ENCODE data around the gene SMIM23. TPM values are rescaled to one million over a fixed set of nuclear protein-coding genes. Genes with fewer than 3 reads are reported as not detected.

SMIM23 gene
- total and polyA plus RNA-seq, 2 of the 13 experiments (the other 11 are each of a cell fraction or from before 2014, with no cell fraction given), result not detected

- ATAC-seq (no peak), FAIRE-seq (no peak)
- TF ChIP-seq, protein P1, sequence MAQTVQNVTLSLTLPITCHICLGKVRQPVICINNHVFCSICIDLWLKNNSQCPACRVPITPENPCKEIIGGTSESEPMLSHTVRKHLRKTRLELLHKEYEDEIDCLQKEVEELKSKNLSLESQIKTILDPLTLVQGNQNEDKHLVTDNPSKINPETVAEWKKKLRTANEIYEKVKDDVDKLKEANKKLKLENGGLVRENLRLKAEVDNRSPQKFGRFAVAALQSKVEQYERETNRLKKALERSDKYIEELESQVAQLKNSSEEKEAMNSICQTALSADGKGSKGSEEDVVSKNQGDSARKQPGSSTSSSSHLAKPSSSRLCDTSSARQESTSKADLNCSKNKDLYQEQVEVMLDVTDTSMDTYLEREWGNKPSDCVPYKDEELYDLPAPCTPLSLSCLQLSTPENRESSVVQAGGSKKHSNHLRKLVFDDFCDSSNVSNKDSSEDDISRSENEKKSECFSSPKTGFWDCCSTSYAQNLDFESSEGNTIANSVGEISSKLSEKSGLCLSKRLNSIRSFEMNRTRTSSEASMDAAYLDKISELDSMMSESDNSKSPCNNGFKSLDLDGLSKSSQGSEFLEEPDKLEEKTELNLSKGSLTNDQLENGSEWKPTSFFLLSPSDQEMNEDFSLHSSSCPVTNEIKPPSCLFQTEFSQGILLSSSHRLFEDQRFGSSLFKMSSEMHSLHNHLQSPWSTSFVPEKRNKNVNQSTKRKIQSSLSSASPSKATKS (CRISPR knock-in tag; IDR thresholded peaks at IDR 0.05), result no peak
- TF ChIP-seq POLR2AphosphoS2 (IDR thresholded peaks at IDR 0.05; ENCODE audit: low read depth, low read length) (no peak), ZNF747 (CRISPR knock-in tag; IDR thresholded peaks at IDR 0.05; ENCODE audit: borderline replicate concordance) (no peak), NFYB (CRISPR knock-in tag; IDR thresholded peaks at IDR 0.05) (no peak), MIXL1 (CRISPR knock-in tag; IDR thresholded peaks at IDR 0.05) (no peak), ZNF451 (CRISPR knock-in tag; IDR thresholded peaks at IDR 0.05) (no peak), ZNF883 (CRISPR knock-in tag; IDR thresholded peaks at IDR 0.05; ENCODE audit: not compliant biosample characterization) (no peak), CC2D1A (CRISPR knock-in tag; IDR thresholded peaks at IDR 0.05) (no peak), ZNF777 (CRISPR knock-in tag; IDR thresholded peaks at IDR 0.05) (no peak), HOXA7 (CRISPR knock-in tag; IDR thresholded peaks at IDR 0.05) (no peak), U2AF2 (IDR thresholded peaks at IDR 0.05; ENCODE audit: low read depth, low read length) (no peak), NCOA5 (CRISPR knock-in tag; IDR thresholded peaks at IDR 0.05) (no peak), KIAA2018 (CRISPR knock-in tag; IDR thresholded peaks at IDR 0.05; ENCODE audit: borderline replicate concordance) (no peak), NFE2L1 (CRISPR knock-in tag; IDR thresholded peaks at IDR 0.05; ENCODE audit: borderline replicate concordance) (no peak)
Observed at GRCh38 chr5:171776770-171777759, 8.6 kb upstream of the SMIM23 start.

More at GRCh38 chr5:171776770-171777759, 8.6 kb upstream of the SMIM23 start:
- Histone ChIP-seq H3K27ac (ENCODE audit: extremely low read length, insufficient read depth, low read length) (no peak overlapping the region), H3K4me1 (ENCODE audit: insufficient read depth, low read length) (no peaks in the 10 kb centered on the region; the same call in 1 of the 2 replicates), H3K27me3 (ENCODE audit: control insufficient read depth in 1 of 2, insufficient read depth in 2 of 2, low read length in 2 of 2) (peaks cover 0 to 13% of the 10 kb centered on the region in 2 experiments; a peak in 3 of 5 replicates), H3K79me2 (ENCODE audit: insufficient read depth, low read length) (no peaks in the 10 kb centered on the region), H3K9ac (ENCODE audit: insufficient read depth, low read depth, low read length) (no peak overlapping the region), H4K20me1 (ENCODE audit: insufficient read depth, low read length) (no peaks in the 10 kb centered on the region), H3K4me2 (ENCODE audit: low read depth, low read length) (no peak overlapping the region), H3K4me3 (replicated peaks in 1 of 3; ENCODE audit: insufficient read depth in 1 of 3, low read depth in 2 of 3, low read length in 3 of 3) (no peak overlapping the region), H3K36me3 (replicated peaks in 1 of 2; ENCODE audit: control insufficient read depth in 1 of 2, insufficient read depth in 2 of 2, low read length in 2 of 2) (no peaks in the 10 kb centered on the region), H3K9me3 (ENCODE audit: low read length) (no peaks in the 10 kb centered on the region), H2AFZ (ENCODE audit: low read length) (no peak overlapping the region)
- DNase-seq (ENCODE audit: low spot score), result no peak
- ChIA-PET CTCF (ENCODE audit: low intra/inter-chr PET ratio, low total read pairs) (no interaction called here), POLR2A (no interaction called here)
- intact Hi-C loops (cut with micrococcal nuclease; ENCODE audit: unreplicated experiment), result no loop called here
- 48% methylated on average over 15 of the region's 19 CpGs for WGBS (ENCODE audit: low lambda C conversion rate)
- in situ Hi-C loops (cut with HindIII; ENCODE audit: extremely low pct_ligation_motif_present, low pct_unique_long_range_greater_than_20kb), result no loop called here
- BruUV-seq (replicated peaks), result no TSS peak
